ENCODE results near the gene SERPINB1. TPM values are rescaled to one million over a fixed set of nuclear protein-coding genes. Genes with fewer than 3 reads are reported as not detected.

Gene SERPINB1
- polyA plus RNA-seq, 4 donors, result 15.4 to 22.8 (median 19.2) TPM

DNA sequence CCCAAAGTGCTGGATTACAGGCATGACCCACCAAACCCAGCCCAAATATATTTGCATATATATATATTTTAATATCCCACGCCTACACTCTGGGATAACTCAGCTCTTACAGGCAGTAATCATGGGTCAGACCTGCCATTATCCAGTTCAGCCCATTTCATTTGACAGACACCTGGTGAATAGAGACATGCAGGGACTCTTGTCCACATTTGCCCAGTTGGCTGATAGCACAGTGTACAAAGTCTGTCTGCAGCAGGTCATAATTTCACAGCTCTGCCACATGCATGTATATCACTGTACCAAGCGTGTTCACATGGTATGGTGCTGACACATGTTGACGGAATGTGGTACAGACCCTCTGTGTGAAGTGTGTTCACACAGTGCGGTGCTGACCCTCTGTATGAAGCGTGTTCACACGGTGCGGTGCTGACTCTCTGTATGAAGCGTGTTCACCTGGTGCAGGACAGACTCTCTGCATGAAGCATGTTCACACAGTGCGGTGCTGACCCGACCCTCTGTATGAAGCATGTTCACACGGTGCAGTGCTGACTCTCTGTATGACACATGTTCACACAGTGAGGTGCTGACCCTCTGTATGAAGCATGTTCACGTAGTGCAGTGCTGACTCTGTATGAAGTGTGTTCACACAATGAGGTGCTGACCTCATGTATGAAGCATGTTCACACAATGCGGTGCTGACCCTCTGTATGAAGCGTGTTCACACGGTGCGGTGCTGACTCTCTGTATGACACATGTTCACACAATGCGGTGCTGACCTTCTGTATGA, 10.3 kb upstream of the SERPINB1 start:
- no peak for DNase-seq (ENCODE audit: low read depth in 4 of 4, low spot score in 2 of 4)

DNA sequence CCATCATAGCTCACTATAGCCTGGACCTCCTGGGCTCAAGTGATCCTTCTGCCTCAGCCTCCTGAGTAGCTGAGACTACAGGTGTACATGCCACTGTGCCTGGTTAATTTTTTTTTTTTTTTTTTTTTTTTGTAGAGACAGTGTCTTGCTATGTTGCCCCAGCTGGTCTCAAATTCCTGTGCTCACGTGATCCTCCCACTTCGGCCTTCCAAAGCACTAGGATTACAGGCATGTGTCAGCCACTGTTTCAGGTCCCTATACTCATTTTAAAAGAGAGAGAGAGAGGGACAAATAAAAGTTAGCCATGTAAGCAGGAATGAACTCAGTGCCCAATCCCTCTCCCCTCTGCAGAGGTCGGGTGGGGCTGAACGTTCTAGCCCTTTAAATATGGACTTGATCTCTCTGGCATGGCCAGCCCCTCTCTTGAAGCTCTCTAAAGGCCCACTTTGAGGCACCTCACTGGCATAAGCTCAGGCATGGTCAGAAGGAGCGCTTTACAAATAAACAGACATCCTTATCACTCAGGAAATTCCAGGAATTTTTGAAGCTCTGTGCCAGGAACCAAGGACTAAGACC, 9.0 kb upstream of the SERPINB1 start:
- DNase-seq (ENCODE audit: low read depth in 4 of 4, low spot score in 2 of 4), result no peak

DNA sequence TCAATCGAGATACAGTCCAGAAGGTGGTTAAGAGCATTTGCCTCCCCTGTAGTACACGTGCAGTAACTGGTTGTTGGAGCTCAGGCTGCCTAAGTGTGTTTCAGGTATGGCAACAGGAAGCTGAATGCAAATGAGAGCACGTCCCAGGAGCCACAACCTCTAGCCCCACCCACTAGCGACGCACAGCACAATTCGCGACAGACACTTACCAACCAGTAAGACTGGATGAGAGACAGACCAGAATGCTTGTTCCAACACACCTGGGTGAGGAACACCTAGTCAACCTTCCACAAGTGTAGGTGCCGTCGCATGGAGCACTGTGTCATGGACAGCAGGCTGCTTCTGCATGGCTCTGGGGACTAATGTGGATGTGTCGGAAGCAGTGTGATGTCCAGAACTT, 7.2 kb upstream of the SERPINB1 start:
- no peak for DNase-seq (ENCODE audit: low read depth in 4 of 4, low spot score in 2 of 4)

DNA sequence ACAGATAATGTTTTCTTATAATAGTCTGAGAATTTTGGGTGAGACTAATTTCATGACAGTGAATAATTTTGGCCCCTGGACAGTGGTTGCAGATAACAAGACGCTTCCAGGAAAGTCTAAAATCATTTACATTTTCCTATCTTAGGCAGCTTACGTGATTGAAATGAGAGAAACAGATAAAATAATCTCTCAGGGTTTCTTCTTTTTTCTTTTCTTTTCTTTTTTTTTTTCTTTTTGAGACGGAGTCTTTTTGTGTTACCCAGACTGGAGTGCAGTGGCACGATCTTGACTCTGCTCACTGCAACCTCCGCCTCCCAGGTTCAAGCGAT, 4.2 kb upstream of the SERPINB1 start:
- no peak for DNase-seq (ENCODE audit: low read depth in 4 of 4, low spot score in 2 of 4)

DNA sequence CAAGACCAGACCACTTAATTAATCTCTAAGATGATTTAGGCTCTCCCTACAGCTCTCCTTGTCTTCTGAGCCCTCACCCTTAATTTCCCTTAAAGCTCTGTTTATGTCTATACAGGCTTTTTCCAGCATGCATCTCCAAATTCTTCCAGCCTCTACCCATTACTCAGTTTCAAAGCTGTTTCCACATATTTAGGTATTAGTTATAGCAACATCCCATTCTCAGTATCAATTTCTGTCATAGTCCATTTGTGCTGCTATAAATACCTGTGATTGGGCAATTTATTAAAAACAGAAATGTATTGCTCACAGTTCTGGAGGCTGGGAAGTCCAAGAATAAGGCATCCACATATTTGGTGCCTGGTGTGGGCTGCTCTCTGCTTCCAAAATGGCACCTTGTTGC, 2.3 kb upstream of the SERPINB1 start:
- no peak for DNase-seq (ENCODE audit: low read depth in 4 of 4, low spot score in 2 of 4)

DNA sequence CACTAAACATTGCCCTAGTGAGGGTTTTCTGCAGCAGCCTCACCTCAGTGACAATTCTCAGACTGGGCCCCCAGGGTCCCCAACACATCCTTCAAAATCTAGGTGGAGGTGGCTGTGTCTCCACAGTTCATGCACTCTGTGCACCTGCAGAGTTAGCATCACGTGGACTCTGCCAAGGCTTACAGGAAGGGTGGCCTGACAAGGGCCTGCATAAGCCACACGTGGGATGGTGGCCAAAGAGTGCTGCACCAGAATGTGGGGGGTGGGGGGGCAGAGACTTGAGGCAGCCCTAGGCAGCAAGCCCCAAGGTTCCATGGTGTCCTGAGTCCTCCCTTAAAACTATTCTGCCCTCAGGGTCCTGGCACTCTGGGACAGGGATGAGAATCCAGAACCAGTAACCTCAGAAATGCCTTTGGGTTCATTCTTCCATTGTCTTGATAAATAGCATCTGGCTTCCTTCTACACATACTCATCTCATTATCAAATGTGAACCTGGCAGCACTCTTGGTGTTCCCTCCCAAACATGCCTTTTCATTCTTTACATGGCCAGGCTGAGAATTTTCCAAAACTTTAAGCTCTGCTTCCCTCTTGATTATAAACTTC, 1.6 kb upstream of the SERPINB1 start:
- DNase-seq (ENCODE audit: low read depth in 4 of 4, low spot score in 2 of 4), result no peak

DNA sequence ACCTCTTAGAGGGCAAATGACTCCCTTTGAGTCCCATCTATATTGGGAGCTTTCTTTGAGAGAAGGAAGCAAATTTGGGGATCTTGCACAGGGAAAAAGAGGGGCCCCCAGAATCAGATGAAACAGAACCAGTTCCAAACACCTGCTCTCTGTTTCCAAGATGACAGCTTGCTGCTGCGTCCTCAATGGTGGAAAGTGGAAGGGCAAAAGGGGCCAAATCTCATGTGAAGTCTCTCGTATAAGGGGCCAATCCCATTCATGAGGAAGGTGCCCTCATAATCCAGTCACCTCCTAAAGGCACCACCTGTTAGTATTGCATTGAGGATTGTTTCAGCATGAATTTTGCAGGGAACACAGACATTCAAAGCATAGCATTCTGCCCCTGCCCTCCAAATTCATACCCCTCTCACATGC, 483 bp upstream of the SERPINB1 start:
- DNase-seq (ENCODE audit: low read depth in 4 of 4, low spot score in 2 of 4), result no peak

DNA sequence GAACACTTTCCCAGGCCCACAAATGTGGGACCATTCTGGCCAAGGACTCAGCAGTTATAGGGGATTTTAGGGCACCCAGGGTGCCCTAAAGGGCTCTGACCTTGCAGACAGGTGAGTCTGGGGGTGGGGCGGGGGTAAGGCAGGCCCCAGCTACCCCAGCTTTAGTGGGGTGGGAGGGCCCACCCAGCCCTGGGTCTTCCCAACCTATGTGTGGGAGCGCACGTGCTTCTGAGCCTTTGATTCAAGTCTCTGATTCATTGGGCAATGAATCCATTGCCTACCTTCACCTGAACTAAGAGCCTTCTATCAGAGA, 958 bp downstream of the SERPINB1 start:
- DNase-seq (ENCODE audit: low read depth in 4 of 4, low spot score in 2 of 4), result no peak

DNA sequence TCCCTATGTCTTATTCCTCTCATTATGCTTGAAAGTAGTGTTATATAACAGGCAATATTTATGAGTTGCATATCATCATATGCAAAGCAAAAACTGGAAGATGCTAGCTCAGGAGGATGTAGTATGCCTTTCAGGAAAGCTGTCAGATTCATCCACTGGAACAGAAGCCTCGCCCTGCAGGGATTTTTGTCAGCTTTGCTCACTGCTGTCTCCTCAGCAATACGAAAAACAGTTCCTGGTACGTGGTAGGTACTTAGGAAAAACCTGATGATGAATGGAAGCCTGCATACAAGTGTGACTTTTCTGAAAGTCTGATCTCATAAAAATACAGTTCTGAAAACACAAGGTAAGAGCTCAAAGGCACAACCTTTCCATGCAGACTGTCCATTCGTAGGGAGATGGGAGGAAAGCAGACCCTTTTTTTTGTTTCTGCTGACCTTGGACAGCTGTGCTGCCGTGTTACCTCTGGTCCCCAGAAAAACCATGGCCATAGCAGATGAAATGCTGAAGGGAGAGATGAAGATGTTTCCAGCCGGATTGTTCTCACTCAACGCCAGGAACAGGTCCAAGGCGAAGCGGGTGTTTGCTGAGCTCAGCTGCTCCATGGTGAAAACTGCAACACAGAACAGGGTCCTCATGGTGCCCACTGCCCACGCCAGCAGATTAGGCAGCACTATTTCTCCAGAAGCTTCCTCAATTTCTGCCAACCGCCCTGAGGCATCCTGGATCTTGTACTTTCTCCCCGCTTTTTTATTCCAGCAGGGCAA, 1.5 kb downstream of the SERPINB1 start:
- DNase-seq (ENCODE audit: low read depth in 4 of 4, low spot score in 2 of 4), result no peak

DNA sequence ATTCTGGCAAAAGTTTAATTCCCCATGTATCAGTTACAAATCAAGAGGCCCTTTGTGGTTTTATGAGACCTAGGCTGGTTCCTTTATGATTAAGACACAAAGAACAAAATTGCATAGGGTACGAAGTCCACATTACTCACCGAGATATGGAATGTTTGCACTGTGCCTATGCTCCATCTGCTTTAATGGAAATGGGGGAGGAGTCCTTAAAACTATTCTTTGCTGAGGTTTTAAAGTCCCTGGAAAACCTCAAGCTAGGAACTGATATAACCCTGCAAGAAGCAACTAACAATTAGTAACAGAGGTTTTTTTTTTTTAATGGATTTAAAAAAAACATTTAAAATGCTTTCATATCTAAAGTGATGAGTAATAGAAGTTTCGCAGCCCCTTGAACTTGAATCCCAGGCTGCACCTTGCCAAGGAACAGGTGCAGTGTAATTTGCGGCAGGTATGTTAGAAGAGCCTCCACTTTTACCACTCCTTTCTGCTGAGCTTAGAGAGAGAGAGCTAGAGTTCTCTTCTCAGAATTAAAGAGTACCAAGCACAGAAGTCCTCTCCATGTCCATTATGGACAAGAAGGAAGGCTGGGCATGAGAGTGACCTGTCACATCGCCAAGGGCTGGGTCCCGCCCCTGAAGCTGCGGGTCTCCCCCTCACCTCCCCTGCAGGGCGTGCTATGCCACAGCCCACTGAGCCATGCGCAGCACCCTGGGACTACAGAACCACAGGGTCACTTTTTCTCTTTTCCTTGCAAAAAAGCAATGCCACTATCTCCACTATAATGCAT, 2.3 kb downstream of the SERPINB1 start:
- DNase-seq (ENCODE audit: low read depth in 4 of 4, low spot score in 2 of 4), result no peak

DNA sequence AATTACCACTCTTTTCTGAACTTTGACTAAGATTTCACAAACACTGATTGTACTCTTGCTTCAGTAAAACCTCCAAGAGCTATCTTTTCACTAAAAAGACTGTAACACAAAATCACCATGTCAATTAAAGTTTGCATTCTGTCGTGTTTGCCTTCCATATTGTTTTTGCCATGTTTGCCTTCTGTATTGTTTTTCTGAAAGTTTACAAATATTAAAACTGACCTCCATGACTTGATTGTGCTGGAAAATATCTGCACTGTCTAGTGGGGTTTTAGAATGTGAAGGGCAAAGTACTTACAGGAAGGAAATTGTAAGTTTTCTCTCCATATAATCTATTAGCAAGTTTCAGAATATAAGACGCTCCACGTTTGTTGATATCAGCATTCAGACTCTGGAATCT, 3.4 kb downstream of the SERPINB1 start:
- no peak for DNase-seq (ENCODE audit: low read depth in 4 of 4, low spot score in 2 of 4)

DNA sequence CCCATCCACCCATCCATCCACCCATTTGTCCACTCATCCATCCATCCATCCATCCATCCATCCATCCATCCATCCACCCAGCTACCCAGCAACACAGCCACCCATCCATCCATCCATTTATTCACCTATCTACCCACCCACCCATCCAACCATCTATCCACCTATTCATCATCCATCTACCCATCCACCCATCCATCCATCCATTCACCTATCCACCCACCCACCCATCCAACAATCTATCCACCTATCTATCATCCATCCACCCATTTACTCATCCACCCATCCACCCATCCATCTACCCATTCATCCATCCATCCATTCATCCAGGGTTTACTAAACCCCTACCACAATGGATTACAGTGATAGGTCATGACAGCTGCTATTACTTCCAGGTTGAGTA, 7.4 kb downstream of the SERPINB1 start:
- DNase-seq (ENCODE audit: low read depth in 4 of 4, low spot score in 2 of 4), result no peak

DNA sequence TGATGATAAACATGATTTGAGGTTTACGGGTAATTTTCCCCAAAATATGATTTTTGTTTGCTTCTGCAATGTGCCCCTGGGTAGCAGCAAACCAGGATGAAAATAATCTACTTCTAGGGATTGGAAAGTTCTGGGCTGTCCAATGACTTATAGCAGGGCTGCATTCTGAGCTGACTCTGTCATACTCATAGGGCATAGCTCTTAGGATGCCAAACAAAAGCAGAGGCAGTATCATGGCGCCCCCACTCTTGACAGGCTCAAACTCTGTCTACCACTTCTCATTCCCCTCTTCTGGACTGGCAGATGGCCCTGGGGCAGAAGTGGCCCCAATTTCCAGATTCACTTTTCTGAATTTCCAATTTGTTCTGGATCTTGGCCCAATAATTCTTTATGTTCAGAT, 10.3 kb downstream of the SERPINB1 start:
- DNase-seq (ENCODE audit: low read depth in 4 of 4, low spot score in 2 of 4), result no peak

DNA sequence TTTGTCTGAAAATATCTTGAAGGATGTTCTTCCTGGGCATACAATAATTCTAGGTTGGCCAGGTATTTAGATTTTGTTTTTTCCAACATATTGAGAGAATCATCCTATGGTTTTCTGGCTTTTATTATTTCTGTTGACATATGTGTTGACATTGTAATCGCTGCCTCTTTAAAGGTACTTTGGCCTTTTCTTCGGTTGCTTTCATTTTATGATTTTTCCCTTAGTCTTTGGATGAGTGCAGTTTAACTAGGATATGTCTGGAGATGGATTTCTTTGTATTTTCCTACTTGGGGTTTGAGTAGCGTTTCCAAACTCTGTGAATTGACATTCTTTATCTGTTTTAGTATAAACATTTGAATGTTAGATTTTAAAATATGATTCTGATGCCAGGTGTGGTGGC, 11.5 kb downstream of the SERPINB1 start:
- DNase-seq (ENCODE audit: low read depth in 4 of 4, low spot score in 2 of 4), result no peak

DNA sequence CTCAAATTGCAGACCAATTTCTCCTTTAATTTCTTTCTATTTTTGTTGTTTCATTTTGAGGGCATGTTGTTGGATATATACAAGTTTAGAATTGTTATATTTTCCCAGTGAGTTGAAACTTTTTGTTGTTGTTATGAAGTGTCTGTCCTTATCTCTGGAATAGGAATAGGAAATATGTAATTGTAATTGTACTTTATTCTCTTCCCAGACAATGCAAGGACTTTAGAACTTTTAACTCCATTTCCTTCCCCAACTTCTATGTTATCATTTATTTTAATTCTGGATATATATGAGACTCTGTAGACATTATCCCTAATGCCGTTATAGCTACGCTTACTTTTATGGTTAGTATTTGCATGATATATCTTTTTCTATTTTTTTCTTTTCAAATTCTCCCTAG, 12.4 kb downstream of the SERPINB1 start:
- DNase-seq (ENCODE audit: low read depth in 4 of 4, low spot score in 2 of 4), result no peak

DNA sequence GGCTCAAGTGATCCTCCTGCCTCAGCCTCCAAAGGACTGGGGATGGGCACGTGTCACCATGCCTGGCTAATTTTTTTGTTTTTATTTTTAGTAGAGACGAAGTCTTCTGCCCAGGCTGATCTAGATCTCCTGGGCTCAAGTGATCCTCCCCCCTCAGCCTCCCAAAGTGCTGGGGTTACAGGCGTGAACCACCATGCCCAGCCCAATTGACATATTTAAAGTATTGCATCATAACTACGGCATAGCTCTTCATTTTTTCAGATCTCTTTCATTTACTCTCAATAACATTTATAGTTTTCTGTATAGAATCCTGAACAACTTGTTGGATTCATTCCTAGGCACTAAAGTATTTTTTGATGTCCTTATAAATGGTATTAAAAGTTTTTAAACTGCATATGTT, 13.0 kb downstream of the SERPINB1 start:
- DNase-seq (ENCODE audit: low read depth in 4 of 4, low spot score in 2 of 4), result no peak

DNA sequence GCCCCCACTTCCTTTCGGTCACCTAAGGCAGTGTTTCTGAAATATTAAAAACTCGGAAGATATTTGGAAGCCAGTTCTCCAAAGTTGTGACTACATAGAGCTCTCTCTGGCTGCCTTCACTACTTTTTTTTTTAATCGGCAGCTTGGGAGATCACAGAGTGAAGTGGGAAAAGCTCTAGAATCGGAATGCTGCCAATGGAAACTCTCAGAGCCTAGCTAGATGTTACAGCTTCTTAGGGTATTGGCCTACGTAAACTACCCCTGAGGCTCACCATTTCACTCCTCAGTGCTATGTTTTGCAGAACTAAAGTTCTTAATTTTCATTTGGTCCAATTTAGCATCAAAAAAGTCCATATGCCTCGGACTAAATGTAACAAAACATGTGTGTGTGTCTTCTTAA, 14.5 kb downstream of the SERPINB1 start:
- DNase-seq (ENCODE audit: low read depth in 4 of 4, low spot score in 2 of 4), result no peak

DNA sequence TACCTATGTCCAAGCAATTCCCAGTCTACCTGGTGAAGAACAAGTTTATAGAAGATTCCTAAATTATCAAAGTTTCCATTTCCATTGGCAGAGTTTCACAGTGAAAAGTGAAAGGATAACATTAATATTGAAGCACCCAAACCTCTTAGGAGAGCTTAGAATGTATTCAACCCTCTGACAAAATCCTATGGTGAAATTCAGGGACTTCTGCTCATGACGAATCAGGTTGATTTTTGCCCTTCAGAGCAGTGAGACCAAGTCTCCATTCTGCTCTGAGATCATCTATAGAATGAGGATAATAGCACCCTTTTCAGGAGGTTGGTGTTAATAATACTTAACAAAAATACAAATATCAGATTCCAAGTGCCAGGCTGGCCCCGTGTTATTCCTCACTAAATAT, 15.5 kb downstream of the SERPINB1 start:
- no peak for DNase-seq (ENCODE audit: low read depth in 4 of 4, low spot score in 2 of 4)

DNA sequence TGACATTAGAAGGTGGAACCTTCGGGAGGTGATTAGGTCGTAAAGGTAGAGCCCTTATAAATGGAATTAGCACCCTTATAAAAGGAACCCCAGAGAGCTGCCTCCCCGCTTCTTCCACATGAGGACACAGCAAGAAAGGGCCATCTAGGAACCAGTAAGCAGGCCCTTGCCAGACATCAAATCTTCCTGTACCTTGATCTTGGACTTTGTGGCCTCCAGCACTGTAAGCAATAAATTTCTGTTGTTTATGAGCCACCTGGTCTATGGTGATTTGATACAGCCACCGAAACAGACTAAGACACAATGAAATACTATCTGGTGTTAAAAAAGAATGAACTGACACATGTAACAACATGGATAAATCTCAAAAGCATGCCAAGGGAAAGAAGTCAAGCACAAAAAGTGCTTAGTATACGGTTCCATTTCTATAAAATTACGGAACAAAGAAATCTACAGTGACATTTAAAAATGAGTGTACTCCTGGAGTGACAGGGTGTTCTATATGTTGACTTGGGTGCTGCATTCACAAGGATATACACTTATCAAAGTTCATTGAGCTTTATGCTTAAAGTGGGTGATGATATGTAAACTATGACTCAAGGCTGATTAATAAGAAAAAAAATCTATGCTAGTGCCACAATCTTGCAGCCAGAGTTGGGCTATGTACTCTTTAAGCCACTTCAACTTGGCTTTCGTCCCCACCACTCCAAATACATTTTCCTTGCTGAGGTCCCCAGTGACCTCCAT, 18.4 kb downstream of the SERPINB1 start:
- DNase-seq (ENCODE audit: low read depth in 4 of 4, low spot score in 2 of 4), result peak in 1 of 4 donors; percentile 49

DNA sequence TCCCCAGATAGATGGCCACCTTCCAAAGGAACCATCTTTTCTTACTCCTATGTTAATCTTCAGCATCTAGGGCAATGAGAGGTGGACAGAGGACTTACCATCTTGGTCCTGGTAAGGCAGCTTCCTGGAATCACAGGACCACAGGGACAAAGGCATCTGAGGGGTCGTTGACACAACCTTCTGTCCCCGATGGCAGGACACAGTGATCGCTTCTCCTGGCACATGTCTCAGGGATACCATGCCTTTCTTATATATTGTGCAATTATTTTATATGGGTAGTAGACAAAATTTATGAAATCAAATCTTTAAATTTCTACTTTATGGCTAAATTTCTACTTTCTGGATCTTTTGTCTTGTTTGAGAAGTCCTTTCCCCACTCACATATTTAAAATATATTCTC, 20.1 kb downstream of the SERPINB1 start:
- no peak for DNase-seq (ENCODE audit: low read depth in 4 of 4, low spot score in 2 of 4)

All from left renal cortex interstitium (tissue), 4 donors.